Psoas muscle (tissue), 8 donors: ENCODE data around the gene SLC39A8. TPM values are rescaled to one million over a fixed set of nuclear protein-coding genes. Genes with fewer than 3 reads are reported as not detected.
A peak's percentile ranks its signal among the peaks of the same experiment; 100 is the strongest.
"Not testable (repeated sequence)": the region's sequence is repeated elsewhere in the genome, so short reads cannot be mapped to it uniquely, and the experiment has no call there.

Experiments
- ATAC-seq, 4 donors: fragments of 200-7000 bp; cut with Tn5 transposase; one replicate each; pipeline ENCODE4 v1.9.1; 2020; ENCODE audit warnings: moderate library complexity in 3 of 4, mild to moderate bottlenecking in 2 of 4
- DNase-seq, 2 donors: peaks; one replicate each; pipeline ENCODE4 v3.0.0-alpha.2; 2020
- H3K27ac ChIP-seq: fragments of 200-600 bp; one replicate; pipeline ENCODE4 v1.8.0; 2022
- H3K27me3 ChIP-seq, 3 donors: fragments of 200-600 bp in 1 of 3; one replicate each; pipeline versions ENCODE4 v1.6.1 to v1.8.0; 2013 to 2022; ENCODE audit warnings: low read length in 2 of 3, mild to moderate bottlenecking in 2 of 3, moderate library complexity in 1 of 3; ENCODE audit not compliant: insufficient read depth in 3 of 3
- H3K36me3 ChIP-seq, 2 donors: fragments of 200-600 bp in 1 of 2; one replicate each; pipeline versions ENCODE4 v1.6.1 to v1.8.0; 2013 to 2022; ENCODE audit warnings: low read depth in 1 of 2, mild to moderate bottlenecking in 1 of 2, moderate library complexity in 1 of 2; ENCODE audit not compliant: insufficient read depth in 1 of 2
- H3K4me1 ChIP-seq: fragments of 200-600 bp; one replicate; pipeline ENCODE4 v1.8.0; 2022
- H3K4me3 ChIP-seq: fragments of 200-600 bp; one replicate; pipeline ENCODE4 v1.8.0; 2022; ENCODE audit warnings: mild to moderate bottlenecking
- H3K9me3 ChIP-seq: fragments of 200-600 bp; one replicate; pipeline ENCODE4 v1.8.0; 2022
- CTCF ChIP-seq: fragments of 200-600 bp; IDR thresholded peaks from one replicate; pipeline ENCODE4 v1.8.0; 2022; ENCODE audit warnings: antibody characterized with exemption
- WGBS, 3 donors: extraction: QIAGEN DNeasy Blood & Tissue Kit; methylation state at CpG; one replicate each; pipeline versions ENCODE4 v1.1.6 to v1.1.7; 2013; 5-methylcytosine and 5-hydroxymethylcytosine counted together
- intact Hi-C, 2 donors: fragments of 100-400 bp; cut with DNase I; formaldehyde crosslinking; loops; one replicate each; pipeline versions ENCODE4 v1.11.0 to v1.14.2; 2022
- polyA plus RNA-seq, 3 donors: library from polyadenylated mRNA; stranded (reverse); fragments of 200-250 nt; gene quantifications; one replicate each; pipeline ENCODE4 v1.2.3, GENCODE V29; 2013
- total RNA-seq, 4 donors: library from RNA; stranded (reverse); fragmentation: NEBNext Ultra II Directional in 2 of 4; extraction: Animal tissue kit (Norgen Biotek cat#: 25700) in 2 of 4; gene quantifications; one replicate each; pipeline versions ENCODE4 v1.2.1 to v1.2.4, GENCODE V29; 2021 to 2023
- donor health status: healthy with polysubstance abuse.
- donor health status: DM: no; HTN: no; CAD: no; lungs with moderate emphysema.
- donor health status: Bipolar disorder and iron deficiency.
- donor health status: healthy.
- donor health status: DM: yes; HTN: yes; CAD: no.
- donor health status: DM: no; HTN: no; CAD: no.
- donor health status: DM: no; HTN: no; CAD: no.
- donor health status: DM: yes; HTN: yes; CAD: no.

Gene SLC39A8
- total and polyA plus RNA-seq, 7 donors = 0.66 to 3.6 (median 1.7) TPM

GRCh38 chr4:102281171-102281839 is 64.0 kb downstream of the SLC39A8 start:
- Histone ChIP-seq H3K36me3 (no peaks in the 10 kb centered on the region), H3K4me3 (no peak overlapping the region), H3K27ac (no peak overlapping the region), H3K9me3 (no peaks in the 10 kb centered on the region), H3K27me3 (no peaks in the 10 kb centered on the region), H3K4me1 (no peaks in the 10 kb centered on the region)
- intact Hi-C loops = no loop called here
- TF ChIP-seq CTCF = no peak
- ATAC-seq (no peak), DNase-seq (no peak)
- 78 to 85% (median 79%) methylated on average over 4 of the region's 4 CpGs for WGBS, 3 donors

GRCh38 chr4:102273317-102273716 is 72.0 kb downstream of the SLC39A8 start:
- WGBS, 3 donors = 95 to 99% (median 97%) methylated on average over 9 of the region's 9 CpGs

GRCh38 chr4:102272318-102272717 is 73.0 kb downstream of the SLC39A8 start:
- 89 to 99% (median 95%) methylated on average over 8 of the region's 8 CpGs for WGBS, 3 donors

More at GRCh38 chr4:102273317-102273716, 72.0 kb downstream of the SLC39A8 start:
- DNase-seq, H3K27ac ChIP-seq, ATAC-seq, H3K36me3 ChIP-seq, intact Hi-C loops, H3K4me3 ChIP-seq, H3K9me3 ChIP-seq, H3K27me3 ChIP-seq, H3K4me1 ChIP-seq: not testable (repeated sequence)

GRCh38 chr4:102268355-102268754 is 76.9 kb downstream of the SLC39A8 start:
- no peaks in the 10 kb centered on the region for H3K9me3 ChIP-seq
- no peak for TF ChIP-seq CTCF
- no peak for ATAC-seq
- H3K4me3 ChIP-seq = no peak overlapping the region
- DNase-seq = no peak
- H3K27ac ChIP-seq = no peak overlapping the region
- no peaks in the 10 kb centered on the region for H3K36me3 ChIP-seq
- no peaks in the 10 kb centered on the region for H3K27me3 ChIP-seq
- H3K4me1 ChIP-seq = no peaks in the 10 kb centered on the region
- intact Hi-C loops = no loop called here

More at GRCh38 chr4:102272318-102272717, 73.0 kb downstream of the SLC39A8 start:
- Histone ChIP-seq H3K4me1 (no peaks in the 10 kb centered on the region), H3K27ac (no peak overlapping the region), H3K9me3 (no peaks in the 10 kb centered on the region), H3K36me3 (no peaks in the 10 kb centered on the region), H3K4me3 (no peak overlapping the region), H3K27me3 (no peaks in the 10 kb centered on the region)
- no peak for TF ChIP-seq CTCF
- DNase-seq (no peak), ATAC-seq (no peak)
- intact Hi-C loops = no loop called here

- peak; percentile 44 for TF ChIP-seq CTCF
- Histone ChIP-seq H3K4me1 (no peaks in the 10 kb centered on the region), H3K36me3 (no peaks in the 10 kb centered on the region), H3K27ac (no peak overlapping the region), H3K9me3 (no peaks in the 10 kb centered on the region), H3K27me3 (no peaks in the 10 kb centered on the region), H3K4me3 (no peak overlapping the region)
- ATAC-seq (no peak), DNase-seq (no peak)
- intact Hi-C loops = no loop called here
- 44 to 48% (median 45%) methylated on average over 3 of the region's 3 CpGs for WGBS, 3 donors
Observed at GRCh38 chr4:102263024-102263787, 82.1 kb downstream of the SLC39A8 start.
